Fibroblast of villous mesenchyme (primary cell): ENCODE data around the gene COL4A2. TPM values are rescaled to one million over a fixed set of nuclear protein-coding genes. Genes with fewer than 3 reads are reported as not detected.

ENCODE experiments used
- DNase-seq: peaks from one replicate; pipeline ENCODE4 v3.0.0-alpha.2; 2010; ENCODE audit warnings: low read depth
- H3K4me3 ChIP-seq: 2 replicates; pipeline ENCODE4 v1.5.1; 2011; ENCODE audit warnings: low read depth, mild to moderate bottlenecking, low read length
- total RNA-seq: library from RNA; depleted of rRNA; stranded (reverse); fragments of >200 nt; gene quantifications from 2 replicates; pipeline ENCODE4 v1.2.3, GENCODE V29; 2012
- TF ChIP-seq, protein P1 (sequence below): IDR thresholded peaks from 2 replicates; pipeline ENCODE4 v1.5.1; 2012; ENCODE audit warnings: low read depth, mild to moderate bottlenecking, low read length; ENCODE audit not compliant: insufficient read depth

The COL4A2 gene
- total RNA-seq, 1 donor, result 756 TPM

DNA sequence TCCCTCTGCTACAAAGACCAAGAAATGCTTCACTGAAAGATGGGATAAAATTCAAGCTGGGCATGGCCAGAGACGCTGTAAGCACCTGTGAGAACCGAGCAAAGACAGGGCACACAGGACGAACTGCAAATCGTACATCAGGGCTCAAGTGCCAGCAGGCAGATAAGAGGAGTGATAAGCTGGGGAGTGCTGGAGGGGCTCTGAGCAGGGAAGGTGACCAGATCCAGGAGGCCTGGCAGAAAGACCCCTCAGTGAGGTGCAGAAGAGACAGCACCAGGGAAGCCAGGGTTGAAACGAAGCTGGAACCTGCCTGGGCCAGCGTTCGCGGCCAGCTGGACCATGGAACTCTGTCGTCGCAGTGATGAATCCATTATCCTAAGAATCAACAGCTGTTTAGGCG, 244.2 kb downstream of the COL4A2 start:
- peak overlapping the region; percentile 9 for H3K4me3 ChIP-seq
- TF ChIP-seq, protein P1, sequence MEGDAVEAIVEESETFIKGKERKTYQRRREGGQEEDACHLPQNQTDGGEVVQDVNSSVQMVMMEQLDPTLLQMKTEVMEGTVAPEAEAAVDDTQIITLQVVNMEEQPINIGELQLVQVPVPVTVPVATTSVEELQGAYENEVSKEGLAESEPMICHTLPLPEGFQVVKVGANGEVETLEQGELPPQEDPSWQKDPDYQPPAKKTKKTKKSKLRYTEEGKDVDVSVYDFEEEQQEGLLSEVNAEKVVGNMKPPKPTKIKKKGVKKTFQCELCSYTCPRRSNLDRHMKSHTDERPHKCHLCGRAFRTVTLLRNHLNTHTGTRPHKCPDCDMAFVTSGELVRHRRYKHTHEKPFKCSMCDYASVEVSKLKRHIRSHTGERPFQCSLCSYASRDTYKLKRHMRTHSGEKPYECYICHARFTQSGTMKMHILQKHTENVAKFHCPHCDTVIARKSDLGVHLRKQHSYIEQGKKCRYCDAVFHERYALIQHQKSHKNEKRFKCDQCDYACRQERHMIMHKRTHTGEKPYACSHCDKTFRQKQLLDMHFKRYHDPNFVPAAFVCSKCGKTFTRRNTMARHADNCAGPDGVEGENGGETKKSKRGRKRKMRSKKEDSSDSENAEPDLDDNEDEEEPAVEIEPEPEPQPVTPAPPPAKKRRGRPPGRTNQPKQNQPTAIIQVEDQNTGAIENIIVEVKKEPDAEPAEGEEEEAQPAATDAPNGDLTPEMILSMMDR, result no peak
- DNase-seq, result no peak

DNA sequence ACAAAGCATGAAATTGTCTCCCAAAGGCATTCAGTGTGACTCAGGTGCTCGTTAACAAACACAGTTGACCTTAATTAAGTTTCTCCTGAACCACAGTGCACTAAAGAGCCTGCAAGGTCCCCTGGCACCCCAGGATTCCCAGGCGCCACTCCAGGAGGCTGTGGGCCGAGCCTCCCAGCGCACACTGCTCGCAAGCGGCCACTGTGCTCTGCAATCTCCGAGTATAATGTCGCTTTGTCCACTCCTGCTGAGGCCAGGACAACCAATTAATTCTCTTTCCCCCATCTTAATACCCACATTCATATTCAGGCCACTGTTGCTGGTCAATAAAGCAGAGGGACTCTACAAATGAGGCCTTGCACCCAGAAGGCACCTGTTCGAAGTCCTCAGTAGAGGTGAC, 245.7 kb downstream of the COL4A2 start:
- TF ChIP-seq, protein P1, result no peak
- H3K4me3 ChIP-seq, result no peak overlapping the region
- DNase-seq, result no peak

DNA sequence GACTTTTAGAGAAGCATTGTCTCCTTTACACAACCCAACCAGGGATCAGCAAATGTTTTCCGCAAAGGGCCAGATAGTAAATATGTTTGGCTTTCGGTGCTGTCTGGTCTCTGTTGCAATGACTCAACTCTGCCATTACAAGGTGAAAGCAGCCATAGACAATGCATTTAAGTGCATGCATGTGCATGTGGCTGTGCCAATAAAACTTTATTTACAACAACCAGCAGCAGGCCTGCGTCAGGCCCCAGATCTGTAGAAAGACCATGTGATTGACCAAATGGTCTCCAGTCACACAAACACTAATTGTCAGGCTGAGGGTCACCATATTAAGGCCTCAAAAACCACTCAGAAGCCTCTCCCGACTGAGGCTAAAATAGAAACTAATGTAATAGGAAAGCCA, 246.3 kb downstream of the COL4A2 start:
- no peak overlapping the region for H3K4me3 ChIP-seq
- TF ChIP-seq, protein P1, result no peak
- DNase-seq, result no peak

DNA sequence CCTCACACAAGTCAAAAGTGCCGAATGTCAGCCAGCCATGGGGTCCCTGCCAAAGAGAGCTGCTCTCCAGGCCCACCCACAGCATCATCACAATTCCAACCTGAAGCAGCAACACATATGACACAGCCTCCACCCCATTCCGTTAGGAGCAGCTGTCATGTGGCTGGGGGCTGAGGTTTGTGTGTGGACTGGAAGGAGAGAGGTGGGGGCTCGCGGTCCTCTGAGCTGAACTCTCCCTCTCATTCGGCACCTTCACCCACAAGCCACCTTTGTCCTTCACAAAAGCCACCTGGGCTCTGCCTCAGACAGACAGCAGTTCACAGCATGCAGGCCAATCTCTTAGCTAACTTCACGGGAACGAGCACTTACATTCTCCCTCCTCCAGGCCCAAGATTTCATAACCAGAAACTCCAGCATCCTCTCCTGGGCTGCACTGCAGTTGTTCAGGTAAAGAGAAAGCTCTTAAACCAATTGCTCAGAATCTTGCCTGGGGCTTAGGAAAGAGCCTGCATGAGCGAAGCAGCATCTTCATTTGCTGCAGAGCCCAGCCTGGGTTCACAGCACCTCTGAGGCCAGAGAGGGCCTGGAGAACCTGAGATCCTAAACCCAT, 247.2 kb downstream of the COL4A2 start:
- no peak for DNase-seq
- TF ChIP-seq, protein P1, result no peak
- H3K4me3 ChIP-seq, result no peak overlapping the region

DNA sequence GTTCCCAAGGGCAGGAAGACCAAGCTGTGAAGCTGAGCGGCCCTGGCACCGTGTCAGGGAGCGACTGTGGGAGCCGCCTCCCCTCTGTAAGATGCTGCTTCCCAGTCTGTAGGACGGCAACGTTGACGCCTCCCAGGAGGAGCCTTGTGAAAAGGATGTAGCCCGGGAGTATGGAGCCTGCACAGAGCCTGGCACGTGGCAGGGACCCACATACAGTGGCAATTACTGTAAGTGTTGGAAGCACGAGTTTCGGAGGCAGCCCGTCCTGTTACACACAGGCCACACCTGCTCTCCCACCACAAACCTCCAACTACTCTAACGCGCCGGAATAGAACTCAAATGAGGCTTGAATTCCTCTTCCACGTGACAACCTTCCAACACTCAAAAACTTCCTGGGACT, 247.9 kb downstream of the COL4A2 start:
- TF ChIP-seq, protein P1, result no peak
- DNase-seq, result no peak
- H3K4me3 ChIP-seq, result no peak overlapping the region

DNA sequence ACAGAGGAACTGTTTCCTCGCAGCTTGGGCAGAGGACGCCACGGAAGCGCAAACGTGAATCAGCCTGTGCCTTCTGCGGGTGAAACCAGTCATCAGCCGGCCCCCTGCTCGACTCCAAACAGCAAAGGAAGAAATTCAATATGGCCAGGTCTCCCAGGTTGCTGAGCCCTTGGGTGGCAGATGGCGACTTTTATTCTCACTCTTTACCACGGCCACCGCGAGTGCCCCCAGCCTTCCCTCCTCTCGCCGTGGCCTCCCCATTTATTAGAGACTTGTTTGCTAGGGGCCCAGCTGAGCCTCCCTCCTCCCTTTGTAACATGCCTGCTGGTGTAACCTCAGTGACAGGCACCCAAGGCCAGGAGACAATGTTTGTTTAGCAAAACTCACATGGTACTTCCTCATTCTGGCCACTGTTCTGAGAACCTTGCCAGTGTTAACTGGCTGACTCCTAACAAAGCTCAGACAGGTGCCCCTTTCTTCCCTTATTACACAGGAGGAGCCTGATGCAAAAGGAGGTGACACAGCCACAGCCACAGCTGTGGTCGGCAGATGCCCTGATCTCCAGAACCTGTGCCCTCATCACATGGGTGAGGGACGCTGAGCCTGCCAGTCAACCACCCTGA, 248.6 kb downstream of the COL4A2 start:
- TF ChIP-seq, protein P1, result no peak
- DNase-seq, result no peak
- H3K4me3 ChIP-seq, result no peak overlapping the region

DNA sequence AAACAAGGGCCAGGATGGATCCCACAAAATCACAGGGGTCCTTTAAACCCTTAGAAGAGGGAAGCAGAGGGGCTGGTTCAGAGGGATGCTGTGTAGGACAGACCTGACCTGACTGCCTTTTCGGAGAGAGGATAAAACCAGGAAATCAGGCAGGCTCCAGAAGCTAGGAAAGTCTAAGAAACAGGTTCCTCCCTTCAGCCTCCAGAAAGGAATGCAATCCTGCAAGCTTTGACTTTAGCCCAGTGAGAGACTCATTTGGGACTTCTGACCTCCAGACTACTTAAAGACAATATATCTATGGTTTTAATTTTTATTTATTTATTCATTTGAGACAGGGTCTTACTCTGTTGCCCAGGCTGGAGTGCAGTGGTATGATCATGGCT, 249.1 kb downstream of the COL4A2 start:
- no peak overlapping the region for H3K4me3 ChIP-seq
- no peak for DNase-seq
- TF ChIP-seq, protein P1, result no peak
